ENCODE measurements around the gene CNPY1.

- TF ChIP-seq REST (IDR thresholded peaks at IDR 0.05; ENCODE audit: insufficient read depth in 1 of 2, low read depth in 2 of 2, low read length in 2 of 2) (no peak), POLR2AphosphoS5 (IDR thresholded peaks at IDR 0.05; ENCODE audit: low read depth, low read length) (no peak), SIN3A (IDR thresholded peaks at IDR 0.05; ENCODE audit: borderline replicate concordance, insufficient read depth, low read length) (no peak), FOXP2 (optimal IDR thresholded peaks at IDR 0.05; ENCODE audit: borderline replicate concordance, extremely low read depth, extremely low read length, insufficient read depth) (no peak)
Observed at GRCh38 chr7:155543926-155544325, 2.4 kb downstream of the CNPY1 start.
